ENCODE results near the gene ZNF319.

GRCh38 chr16:58047557-58048348 lies 47.3 kb upstream of the ZNF319 start:
- TF ChIP-seq CTCF (conservative IDR thresholded peaks at IDR 0.05; ENCODE audit: low read length) = no peak
- TF ChIP-seq EZH2phosphoT487 (IDR thresholded peaks at IDR 0.05; ENCODE audit: borderline replicate concordance, low read depth, low read length) = no peak

Measured in OCI-LY7 (cell line).